GM18499 (cell line): ENCODE results near the gene SLC25A26.
"Not testable (repeated sequence)": the region's sequence is repeated elsewhere in the genome, so short reads cannot be mapped to it uniquely, and the experiment has no call there.

Source experiments
- ATAC-seq: cut with Tn5 transposase; IDR thresholded peaks from one replicate; pipeline ENCODE4 v1.9.1; 2021; ENCODE audit warnings: moderate number of reproducible peaks; ENCODE audit not compliant: insufficient read depth, unreplicated experiment

SLC25A26 gene

GRCh38 chr3:66306991-66307390 is 86.2 kb downstream of the SLC25A26 start:
- not testable (repeated sequence) for ATAC-seq

- ATAC-seq, result no peak
These were observed 91.2 kb downstream of the SLC25A26 start for GRCh38 chr3:66312039-66312438.

GRCh38 chr3:66314455-66314854 is 93.7 kb downstream of the SLC25A26 start:
- ATAC-seq, result no peak

GRCh38 chr3:66317750-66318376 is 97.1 kb downstream of the SLC25A26 start:
- no peak for ATAC-seq

- no peak for ATAC-seq
These were observed 99.6 kb downstream of the SLC25A26 start for GRCh38 chr3:66320390-66320789.

GRCh38 chr3:66322436-66322835 is 101.6 kb downstream of the SLC25A26 start:
- no peak for ATAC-seq

- ATAC-seq, result no peak
These were observed 105.5 kb downstream of the SLC25A26 start for GRCh38 chr3:66326340-66326739.

GRCh38 chr3:66335671-66336070 is 114.9 kb downstream of the SLC25A26 start:
- no peak for ATAC-seq

GRCh38 chr3:66336333-66336766 is 115.5 kb downstream of the SLC25A26 start:
- no peak for ATAC-seq

GRCh38 chr3:66338927-66339326 is 118.1 kb downstream of the SLC25A26 start:
- ATAC-seq, result no peak

GRCh38 chr3:66342717-66343356 is 122.0 kb downstream of the SLC25A26 start:
- ATAC-seq, result no peak

GRCh38 chr3:66344391-66344811 is 123.6 kb downstream of the SLC25A26 start:
- ATAC-seq, result no peak

GRCh38 chr3:66344848-66345578 is 124.2 kb downstream of the SLC25A26 start:
- no peak for ATAC-seq

- no peak for ATAC-seq
These were observed 127.9 kb downstream of the SLC25A26 start for GRCh38 chr3:66348704-66349103.

GRCh38 chr3:66350601-66351000 is 129.8 kb downstream of the SLC25A26 start:
- ATAC-seq, result no peak

- no peak for ATAC-seq
These were observed 132.2 kb downstream of the SLC25A26 start for GRCh38 chr3:66353039-66353438.

- ATAC-seq, result no peak
These were observed 132.7 kb downstream of the SLC25A26 start for GRCh38 chr3:66353530-66353929.

GRCh38 chr3:66354001-66354400 is 133.2 kb downstream of the SLC25A26 start:
- no peak for ATAC-seq

GRCh38 chr3:66355394-66355793 is 134.6 kb downstream of the SLC25A26 start:
- ATAC-seq, result no peak

GRCh38 chr3:66355997-66356396 is 135.2 kb downstream of the SLC25A26 start:
- ATAC-seq, result no peak

GRCh38 chr3:66361356-66361755 is 140.6 kb downstream of the SLC25A26 start:
- no peak for ATAC-seq
